ENCODE data around the gene ITGB7. TPM values are rescaled to one million over a fixed set of nuclear protein-coding genes. Genes with fewer than 3 reads are reported as not detected.

ITGB7 gene
- total RNA-seq, 2 experiments from 2014 or later, result 121 to 137 TPM

DNA sequence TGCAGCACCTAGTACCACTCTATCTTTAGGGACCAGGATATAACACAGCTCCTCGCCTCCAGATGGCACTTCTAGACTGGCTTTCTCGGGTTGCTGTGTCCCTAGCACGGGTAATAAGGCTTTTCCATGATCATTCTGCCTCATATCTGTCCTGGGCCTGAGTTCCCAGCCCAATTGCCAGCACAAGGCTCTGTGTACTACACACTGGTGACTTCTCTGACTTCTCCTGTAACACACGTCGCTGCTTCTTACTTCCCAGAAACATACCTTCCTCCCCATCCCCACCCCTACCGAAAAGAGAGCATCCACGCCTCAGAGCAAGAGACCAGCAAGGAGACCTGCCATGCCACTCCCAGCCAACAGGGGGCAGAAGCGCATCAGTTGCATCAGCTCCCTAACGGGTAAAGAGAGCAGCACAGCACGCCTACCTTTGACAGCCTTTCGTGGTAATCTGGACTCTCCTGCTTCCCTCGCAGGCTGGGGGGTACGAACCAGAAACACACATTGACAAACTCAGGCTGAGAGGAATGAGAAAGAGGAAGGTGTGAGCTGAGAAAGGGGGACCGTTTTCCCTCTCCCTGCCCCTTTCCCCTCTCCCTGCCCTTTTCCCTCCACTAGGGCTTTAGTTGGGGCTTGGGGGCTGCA, 47.7 kb downstream of the ITGB7 start:
- ATAC-seq (peak; percentile 100), DNase-seq (peak; percentile 97)
- Mint-ChIP-seq H3K27me3 (no peaks in the 10 kb centered on the region), H3K36me3 (ENCODE audit: low read depth) (no peaks in the 10 kb centered on the region), H3K4me3 (peak overlapping the region; percentile 11), H3K27ac (peak overlapping the region; percentile 62), H3K4me1 (ENCODE audit: low read depth) (peaks cover 10% of the 10 kb centered on the region), H3K9me3 (no peaks in the 10 kb centered on the region)
- TF ChIP-seq, protein P1, sequence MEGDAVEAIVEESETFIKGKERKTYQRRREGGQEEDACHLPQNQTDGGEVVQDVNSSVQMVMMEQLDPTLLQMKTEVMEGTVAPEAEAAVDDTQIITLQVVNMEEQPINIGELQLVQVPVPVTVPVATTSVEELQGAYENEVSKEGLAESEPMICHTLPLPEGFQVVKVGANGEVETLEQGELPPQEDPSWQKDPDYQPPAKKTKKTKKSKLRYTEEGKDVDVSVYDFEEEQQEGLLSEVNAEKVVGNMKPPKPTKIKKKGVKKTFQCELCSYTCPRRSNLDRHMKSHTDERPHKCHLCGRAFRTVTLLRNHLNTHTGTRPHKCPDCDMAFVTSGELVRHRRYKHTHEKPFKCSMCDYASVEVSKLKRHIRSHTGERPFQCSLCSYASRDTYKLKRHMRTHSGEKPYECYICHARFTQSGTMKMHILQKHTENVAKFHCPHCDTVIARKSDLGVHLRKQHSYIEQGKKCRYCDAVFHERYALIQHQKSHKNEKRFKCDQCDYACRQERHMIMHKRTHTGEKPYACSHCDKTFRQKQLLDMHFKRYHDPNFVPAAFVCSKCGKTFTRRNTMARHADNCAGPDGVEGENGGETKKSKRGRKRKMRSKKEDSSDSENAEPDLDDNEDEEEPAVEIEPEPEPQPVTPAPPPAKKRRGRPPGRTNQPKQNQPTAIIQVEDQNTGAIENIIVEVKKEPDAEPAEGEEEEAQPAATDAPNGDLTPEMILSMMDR (IDR thresholded peaks at IDR 0.05), result peak; percentile 96
- intact Hi-C loops (cut with micrococcal nuclease), result loop anchor here (5.0 kb wide), 1 partner anchor 48 kb away; the partner anchor contains the start of gene ITGB7
- ChIA-PET CTCF (interaction anchor here (0.6 to 9.2 kb wide), 50 partner anchors 8 to 262 kb away, joined by 3 to 199 read pairs (median 5); partner anchors contain the start of genes AAAS, CSAD, ESPL1 and ITGB7), POLR2A (interaction anchor here (0.7 to 4.9 kb wide), 8 partner anchors 22 to 140 kb away, joined by 3 to 22 read pairs (median 5); partner anchors contain the start of genes CSAD, ESPL1, MYG1 and ZNF740)

DNA sequence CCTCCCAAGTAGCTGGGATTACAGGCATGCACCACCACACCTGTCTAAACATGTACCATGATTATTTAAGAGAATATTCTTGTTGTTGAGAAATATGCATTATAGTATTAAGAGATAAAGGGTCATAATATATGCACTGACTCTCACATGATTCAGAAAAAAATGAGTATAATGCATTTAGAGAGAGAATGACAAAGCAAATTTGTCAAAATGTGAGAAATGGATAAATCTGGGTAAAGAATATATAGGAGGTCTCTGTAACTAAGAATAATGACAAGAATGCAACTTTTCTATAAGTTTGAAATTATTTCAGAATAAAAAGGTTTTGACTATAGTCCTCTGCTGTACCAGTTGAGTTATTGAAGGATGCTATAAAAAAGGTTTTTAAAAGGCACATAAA, 54.7 kb downstream of the ITGB7 start:
- ChIA-PET POLR2A (no interaction called here), CTCF (no interaction called here)
- intact Hi-C loops (cut with micrococcal nuclease), result no loop called here
- DNase-seq (no peak), ATAC-seq (no peak)
- TF ChIP-seq, protein P1 (IDR thresholded peaks at IDR 0.05), result no peak
- Mint-ChIP-seq H3K9me3 (no peaks in the 10 kb centered on the region), H3K4me1 (ENCODE audit: low read depth) (no peaks in the 10 kb centered on the region), H3K27ac (no peak overlapping the region), H3K36me3 (ENCODE audit: low read depth) (no peaks in the 10 kb centered on the region), H3K27me3 (no peaks in the 10 kb centered on the region), H3K4me3 (no peak overlapping the region)

DNA sequence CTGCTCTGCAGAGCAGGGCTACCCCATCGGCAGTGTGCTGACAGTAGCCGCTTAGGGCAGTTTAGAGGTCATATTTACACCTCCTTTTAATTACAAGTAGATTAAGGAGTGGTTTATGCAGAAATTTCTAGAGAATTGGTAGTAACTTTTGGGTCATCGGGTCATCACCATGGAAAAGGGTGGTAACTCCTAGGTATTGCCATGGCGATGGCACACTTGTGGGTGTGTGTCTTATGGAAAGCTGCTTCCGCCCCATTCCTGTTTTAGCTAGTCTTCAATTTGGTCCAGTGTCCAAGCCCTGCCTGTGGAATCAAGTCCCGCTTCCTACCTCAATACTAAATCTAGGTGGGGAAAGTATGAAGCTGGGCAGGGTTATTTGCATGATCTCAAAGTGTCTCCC, 56.0 kb downstream of the ITGB7 start:
- ATAC-seq, result no peak
- H3K27me3 Mint-ChIP-seq, result no peaks in the 10 kb centered on the region

DNA sequence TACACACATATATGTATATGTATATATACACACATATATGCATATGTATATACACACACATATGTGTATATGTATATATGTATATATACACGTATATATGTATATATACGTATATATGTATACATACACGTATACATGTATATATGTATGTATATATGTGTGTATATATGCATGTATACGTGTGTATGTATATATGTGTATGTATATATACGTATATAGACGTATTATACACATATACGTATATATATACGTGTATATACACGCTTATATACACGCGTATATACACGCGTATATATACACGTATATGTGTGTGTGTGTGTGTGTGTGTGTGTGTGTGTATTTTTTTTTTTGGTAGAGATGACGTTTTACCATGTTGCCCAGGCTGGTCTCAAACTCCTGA, 59.4 kb downstream of the ITGB7 start:
- no peaks in the 10 kb centered on the region for H3K36me3 Mint-ChIP-seq (ENCODE audit: low read depth)
- no peaks in the 10 kb centered on the region for H3K9me3 Mint-ChIP-seq
- ChIA-PET CTCF (no interaction called here), POLR2A (no interaction called here)
- H3K27me3 Mint-ChIP-seq, result no peaks in the 10 kb centered on the region
- no peaks in the 10 kb centered on the region for H3K4me1 Mint-ChIP-seq (ENCODE audit: low read depth)
- intact Hi-C loops (cut with micrococcal nuclease), result no loop called here
- H3K27ac Mint-ChIP-seq, result no peak overlapping the region
- DNase-seq, result no peak
- TF ChIP-seq, protein P1 (IDR thresholded peaks at IDR 0.05), result no peak
- no peak overlapping the region for H3K4me3 Mint-ChIP-seq
- no peak for ATAC-seq

More for the DNA sequence above, 56.0 kb downstream of the ITGB7 start:
- Mint-ChIP-seq H3K4me1 (ENCODE audit: low read depth) (no peaks in the 10 kb centered on the region), H3K9me3 (no peaks in the 10 kb centered on the region), H3K4me3 (no peak overlapping the region), H3K27ac (no peak overlapping the region), H3K36me3 (ENCODE audit: low read depth) (no peaks in the 10 kb centered on the region)
- DNase-seq, result no peak
- CTCF ChIA-PET, result interaction anchor here (1.1 to 1.2 kb wide), 2 partner anchors 9 to 85 kb away, joined by 4 to 6 read pairs; no protein-coding TSS in a partner anchor
- POLR2A ChIA-PET, result no interaction called here
- TF ChIP-seq, protein P1 (IDR thresholded peaks at IDR 0.05), result no peak
- intact Hi-C loops (cut with micrococcal nuclease), result no loop called here

DNA sequence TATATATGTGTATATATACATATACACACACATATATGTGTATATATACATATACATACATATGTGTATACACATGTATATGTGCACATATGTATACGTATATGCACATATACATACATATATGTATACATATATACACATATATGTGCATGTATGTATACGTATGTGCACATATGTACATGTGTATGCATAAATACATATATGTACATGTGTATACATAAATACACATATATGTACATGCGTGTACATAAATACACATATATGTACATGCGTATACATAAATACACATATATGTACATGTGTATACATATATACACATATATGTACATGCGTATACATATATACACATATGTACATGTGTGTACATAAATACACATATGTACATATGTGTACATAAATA, 59.9 kb downstream of the ITGB7 start:
- H3K36me3 Mint-ChIP-seq (ENCODE audit: low read depth), result no peaks in the 10 kb centered on the region
- ATAC-seq (no peak), DNase-seq (no peak)
- H3K4me3 Mint-ChIP-seq, result no peak overlapping the region
- TF ChIP-seq, protein P1 (IDR thresholded peaks at IDR 0.05), result no peak
- no peak overlapping the region for H3K27ac Mint-ChIP-seq
- no peaks in the 10 kb centered on the region for H3K4me1 Mint-ChIP-seq (ENCODE audit: low read depth)
- no peaks in the 10 kb centered on the region for H3K9me3 Mint-ChIP-seq
- ChIA-PET CTCF (no interaction called here), POLR2A (no interaction called here)
- intact Hi-C loops (cut with micrococcal nuclease), result no loop called here
- no peaks in the 10 kb centered on the region for H3K27me3 Mint-ChIP-seq

Measured in activated CD8-positive, alpha-beta T cell treated with anti-CD3 and anti-CD28 coated beads for 36 hours (primary cell).